GM18861 (cell line): ENCODE results near the gene EEF1G.

Experiments used
- ATAC-seq: cut with Tn5 transposase; IDR thresholded peaks from one replicate; pipeline ENCODE4 v1.9.1; 2021; ENCODE audit not compliant: unreplicated experiment

EEF1G gene

GRCh38 chr11:62542111-62542745, 31.5 kb downstream of the EEF1G start:
- ATAC-seq = no peak

GRCh38 chr11:62540804-62541701, 32.6 kb downstream of the EEF1G start:
- ATAC-seq = peak; percentile 40

DNA sequence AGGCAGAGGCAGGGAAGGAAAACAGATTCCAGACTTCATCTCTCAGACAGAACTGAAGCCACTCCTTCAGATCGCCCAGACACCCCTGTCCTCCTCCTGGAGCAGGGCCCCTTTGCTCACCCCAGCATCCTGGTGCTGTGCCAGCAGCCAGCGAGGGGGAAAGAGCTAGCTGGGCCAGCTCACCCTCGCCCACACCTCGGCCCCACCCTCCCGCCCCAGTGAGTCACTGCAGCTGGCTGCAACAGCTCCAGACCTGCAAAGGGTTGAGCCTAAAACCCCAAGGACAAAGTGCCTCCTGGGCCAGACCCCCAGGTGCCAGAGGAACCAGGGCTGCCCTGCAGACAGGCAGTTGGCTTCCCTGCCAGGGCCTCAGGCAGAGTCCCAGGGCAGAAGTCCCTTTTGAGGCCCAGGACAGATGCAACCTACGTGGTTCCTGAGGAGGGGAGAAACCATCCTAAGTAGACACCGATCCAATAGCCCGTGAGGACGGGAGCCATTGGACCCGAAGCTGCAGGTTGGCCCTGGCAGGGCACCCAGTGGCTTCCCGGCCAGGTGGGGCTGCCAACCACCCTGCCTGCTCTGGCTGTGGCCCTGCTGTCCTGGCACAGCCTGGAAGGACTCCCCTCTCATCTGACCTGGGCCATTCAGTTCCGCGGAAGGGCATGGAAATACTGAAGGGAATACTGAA, 34.3 kb downstream of the EEF1G start:
- ATAC-seq = no peak

DNA sequence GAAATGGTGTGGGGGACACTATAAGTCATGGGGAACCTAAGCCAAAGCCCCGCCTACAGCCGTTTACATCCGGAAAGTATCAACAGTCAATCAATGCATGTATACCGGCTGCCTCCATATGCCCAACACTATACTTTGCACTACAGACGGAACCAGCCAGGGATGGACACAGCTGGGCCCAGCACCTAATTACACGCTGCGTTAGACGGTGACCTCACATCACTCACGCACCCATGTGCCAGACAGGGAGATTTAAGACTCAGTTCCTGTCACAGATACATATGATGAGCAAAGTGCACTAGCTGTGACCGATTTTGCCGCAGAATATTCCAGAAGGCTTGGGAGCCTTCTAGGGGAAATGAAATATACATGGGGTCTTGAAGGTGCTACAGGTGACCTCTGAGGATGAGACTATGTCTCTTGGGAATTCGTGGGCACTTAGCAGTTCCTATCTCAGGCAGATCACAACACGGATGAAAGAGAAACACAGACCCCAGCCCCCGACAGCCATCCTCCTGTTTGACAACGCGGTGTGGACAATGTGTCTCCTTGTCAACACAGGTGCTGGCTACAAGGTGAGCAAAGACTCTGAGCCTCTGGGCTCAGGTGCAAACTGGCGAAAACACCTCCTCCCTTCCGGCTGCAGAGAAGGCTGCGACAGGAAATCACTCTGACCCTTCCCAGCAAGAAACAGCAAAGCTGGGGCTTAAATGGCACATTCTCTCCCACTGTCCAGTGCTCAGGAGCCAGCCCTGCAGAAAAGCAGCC, 35.0 kb downstream of the EEF1G start:
- no peak for ATAC-seq

DNA sequence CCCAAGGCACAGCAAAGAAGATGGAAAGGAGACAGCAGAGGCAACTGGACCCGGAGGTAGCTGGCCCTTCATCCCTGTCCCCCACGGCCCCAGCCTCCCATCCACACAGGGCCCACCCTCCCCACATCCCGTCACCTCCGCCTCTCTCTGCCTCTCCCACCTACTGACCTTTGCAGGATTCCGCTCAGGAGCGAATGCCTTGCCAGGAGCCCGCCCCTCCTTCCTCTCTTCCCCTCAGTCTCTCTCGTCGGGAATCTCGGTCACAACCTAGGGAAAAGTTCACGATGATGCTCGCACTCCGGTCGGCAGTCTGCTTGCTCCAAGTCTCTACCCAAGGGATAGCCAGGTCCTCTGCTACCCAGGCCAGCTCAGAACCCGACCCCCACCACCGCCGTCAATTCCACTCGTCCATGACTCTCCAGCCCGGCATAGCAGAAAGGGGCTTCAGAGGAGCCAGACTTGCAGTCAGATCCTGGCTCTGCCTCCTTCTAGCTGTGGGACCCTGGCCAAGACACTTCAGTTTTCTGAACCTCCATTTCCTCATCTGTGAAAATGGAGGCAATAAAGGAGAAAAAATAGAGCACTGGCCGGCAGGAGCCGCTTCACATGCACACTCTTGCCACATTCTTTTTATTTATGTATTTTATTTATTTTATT, 37.3 kb downstream of the EEF1G start:
- ATAC-seq = no peak

DNA sequence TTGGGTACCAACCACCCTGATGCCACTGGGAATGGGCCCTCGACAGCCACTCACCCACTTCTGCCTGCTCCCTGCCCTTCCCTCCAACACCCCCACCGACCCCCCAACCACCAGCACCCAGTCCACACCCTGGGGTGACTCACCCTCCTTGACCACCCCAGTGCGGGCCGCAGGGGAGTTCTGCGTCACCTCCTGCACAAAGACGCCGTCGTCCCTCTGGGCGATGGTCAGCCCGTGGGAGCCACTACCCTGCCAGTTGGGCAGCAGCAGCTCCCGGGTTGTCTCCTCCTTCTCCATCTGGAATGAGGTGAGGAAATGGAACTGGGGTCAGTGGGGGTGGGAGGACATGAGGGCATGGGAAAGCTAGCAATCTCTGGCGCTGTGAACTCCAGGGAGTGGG, 37.9 kb downstream of the EEF1G start:
- no peak for ATAC-seq

DNA sequence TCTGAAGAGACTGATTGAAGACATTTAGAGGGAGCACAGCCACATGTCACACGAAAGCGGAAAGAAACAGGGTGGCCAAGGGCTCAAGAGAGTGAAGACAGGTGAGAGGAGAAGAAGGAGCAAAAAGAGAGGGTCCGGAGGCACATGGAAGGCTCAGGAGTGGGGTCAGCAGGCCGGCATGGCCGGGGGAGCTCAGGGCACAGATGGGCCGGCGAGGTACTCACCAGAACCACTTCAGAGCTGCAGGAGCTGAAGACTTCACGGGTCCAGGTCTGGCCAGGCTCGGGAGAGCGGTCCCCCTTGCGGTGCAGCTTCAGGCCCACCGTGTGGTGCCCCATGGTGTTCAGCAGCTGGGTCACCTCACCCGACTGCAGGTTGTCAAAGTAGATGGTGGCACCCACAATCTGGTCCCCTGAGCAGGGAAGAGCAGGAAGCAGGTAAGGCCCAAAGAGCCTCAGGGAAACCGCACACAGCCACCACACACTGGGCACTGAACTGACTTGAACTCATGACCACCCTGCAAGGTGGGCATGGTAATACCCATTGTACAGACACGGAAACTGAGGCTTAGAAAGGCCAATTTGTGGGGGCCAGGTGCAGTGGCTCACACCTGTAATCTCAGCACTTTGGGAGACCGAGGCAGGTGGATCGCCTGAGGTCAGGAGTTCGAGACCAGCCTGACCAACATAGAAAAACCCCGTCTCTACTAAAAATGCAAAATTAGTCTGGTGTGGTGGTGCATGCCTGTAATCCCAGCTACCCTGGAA, 38.7 kb downstream of the EEF1G start:
- no peak for ATAC-seq

DNA sequence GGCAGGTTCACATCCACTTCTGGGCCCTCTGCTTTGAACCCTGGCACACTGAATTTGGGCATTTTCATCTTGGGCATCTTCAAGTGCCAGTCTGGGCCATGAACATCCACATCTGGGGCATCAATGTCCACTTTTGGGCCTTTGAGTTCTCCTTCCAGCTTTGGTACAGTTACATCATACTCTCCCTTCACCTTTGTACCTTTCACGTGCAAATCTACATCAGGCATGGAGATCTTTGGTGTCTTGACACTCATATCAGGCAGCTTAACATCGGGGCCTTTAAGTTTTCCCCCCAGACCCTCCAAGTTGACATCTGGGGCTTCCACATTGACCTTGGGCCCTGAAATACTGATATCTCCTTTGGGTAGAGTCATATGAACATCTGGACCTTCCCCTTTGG, 41.6 kb downstream of the EEF1G start:
- ATAC-seq = no peak

GRCh38 chr11:62516736-62517371, 56.8 kb downstream of the EEF1G start:
- ATAC-seq = no peak

DNA sequence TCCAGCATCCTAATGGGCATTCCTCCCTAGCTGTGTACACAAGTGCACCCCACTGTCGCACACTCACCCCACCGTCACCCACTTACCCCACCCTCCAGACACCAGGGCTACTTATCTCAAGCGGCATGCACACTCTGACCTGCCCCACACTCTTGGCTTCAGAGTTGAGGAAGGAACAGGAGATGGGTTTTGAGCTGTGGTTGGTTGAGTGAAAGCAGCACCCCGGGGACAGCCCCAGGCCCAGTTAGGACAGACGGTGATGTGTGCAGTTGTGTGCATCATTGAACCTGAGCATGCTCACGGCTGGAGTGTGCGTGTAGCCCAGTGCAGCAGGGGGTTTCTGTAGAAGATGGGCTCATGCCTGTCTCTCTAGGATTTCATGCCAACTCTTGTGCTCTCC, 59.5 kb downstream of the EEF1G start:
- ATAC-seq = no peak

DNA sequence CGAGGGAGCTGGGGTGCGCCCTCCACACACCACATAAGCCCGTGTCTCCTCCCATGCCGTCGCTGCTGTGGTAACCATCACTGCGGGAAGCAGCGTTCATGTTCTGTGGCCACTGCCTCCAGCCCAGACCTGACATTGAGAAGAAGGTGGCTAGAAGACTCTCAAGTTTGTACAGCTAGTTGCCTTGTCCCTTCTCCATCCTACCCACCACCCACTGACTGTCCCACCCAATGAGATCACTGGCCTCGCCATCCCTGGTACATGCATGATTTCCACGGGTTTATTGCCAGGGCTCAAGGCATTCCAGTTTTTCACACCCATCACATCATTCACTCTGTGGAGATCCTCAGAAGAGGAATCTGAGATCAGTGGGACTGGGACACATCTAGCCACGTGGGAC, 60.1 kb downstream of the EEF1G start:
- ATAC-seq = no peak

DNA sequence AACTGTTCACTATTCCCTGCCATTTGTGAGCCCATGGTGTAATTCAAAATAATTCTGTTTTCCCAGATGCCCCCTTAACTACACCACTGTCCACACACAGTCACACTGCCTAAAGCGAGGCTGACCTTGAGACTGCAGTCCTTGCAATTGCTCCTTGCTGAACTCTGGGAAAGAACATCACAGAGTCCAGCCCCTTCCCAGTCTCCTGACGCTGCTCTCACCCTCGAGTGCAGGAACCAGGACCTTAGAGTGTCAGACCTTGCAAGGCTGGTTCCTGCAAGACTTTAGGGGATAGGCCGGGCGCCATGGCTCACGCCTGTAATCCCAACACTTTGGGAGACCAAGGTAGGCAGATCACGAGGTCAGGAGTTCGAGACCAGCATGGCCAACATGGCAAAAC, 60.7 kb downstream of the EEF1G start:
- no peak for ATAC-seq
